Measurements from ENCODE around the gene MUC6.
A peak's percentile ranks its signal among the peaks of the same experiment; 100 is the strongest.

The MUC6 gene

DNA sequence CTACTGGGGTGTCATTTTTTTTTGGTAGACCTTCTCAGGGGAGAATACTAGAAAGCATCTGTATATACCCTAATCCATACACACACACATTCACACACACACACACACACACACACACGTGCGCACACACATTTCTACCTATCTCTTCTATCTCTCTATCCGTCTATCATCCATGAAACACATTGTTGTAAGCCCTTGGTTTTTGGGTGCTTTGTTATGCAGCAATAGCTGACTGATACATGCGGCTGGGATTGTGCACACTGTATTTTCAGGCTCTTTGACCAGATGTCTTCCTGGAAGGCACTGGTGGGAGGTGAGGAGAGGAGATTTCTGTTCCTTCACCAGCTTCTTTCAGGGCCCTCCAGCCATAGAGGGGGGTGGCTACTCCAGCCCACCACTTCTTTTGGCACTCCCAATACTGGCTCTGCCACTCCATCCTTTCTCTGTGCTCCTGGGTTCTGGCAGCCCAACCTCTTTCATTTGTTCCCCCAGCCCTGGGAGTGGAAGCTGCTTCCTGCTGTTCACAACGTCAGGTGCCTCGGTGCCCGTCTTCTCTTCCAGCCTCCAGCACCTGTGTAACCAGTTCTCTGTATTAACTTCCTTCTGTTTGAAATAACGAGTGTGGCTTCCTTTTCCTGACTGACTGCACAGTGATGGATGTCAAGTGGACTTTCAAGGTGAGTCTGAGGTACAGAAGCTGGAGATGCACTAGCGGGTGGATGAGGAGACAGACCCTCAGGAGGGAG is 25.7 kb upstream of the MUC6 start:
- in situ Hi-C loops (cut with HindIII; ENCODE audit: low sequenced_read_pairs): no loop called here
- TF ChIP-seq, protein P1, sequence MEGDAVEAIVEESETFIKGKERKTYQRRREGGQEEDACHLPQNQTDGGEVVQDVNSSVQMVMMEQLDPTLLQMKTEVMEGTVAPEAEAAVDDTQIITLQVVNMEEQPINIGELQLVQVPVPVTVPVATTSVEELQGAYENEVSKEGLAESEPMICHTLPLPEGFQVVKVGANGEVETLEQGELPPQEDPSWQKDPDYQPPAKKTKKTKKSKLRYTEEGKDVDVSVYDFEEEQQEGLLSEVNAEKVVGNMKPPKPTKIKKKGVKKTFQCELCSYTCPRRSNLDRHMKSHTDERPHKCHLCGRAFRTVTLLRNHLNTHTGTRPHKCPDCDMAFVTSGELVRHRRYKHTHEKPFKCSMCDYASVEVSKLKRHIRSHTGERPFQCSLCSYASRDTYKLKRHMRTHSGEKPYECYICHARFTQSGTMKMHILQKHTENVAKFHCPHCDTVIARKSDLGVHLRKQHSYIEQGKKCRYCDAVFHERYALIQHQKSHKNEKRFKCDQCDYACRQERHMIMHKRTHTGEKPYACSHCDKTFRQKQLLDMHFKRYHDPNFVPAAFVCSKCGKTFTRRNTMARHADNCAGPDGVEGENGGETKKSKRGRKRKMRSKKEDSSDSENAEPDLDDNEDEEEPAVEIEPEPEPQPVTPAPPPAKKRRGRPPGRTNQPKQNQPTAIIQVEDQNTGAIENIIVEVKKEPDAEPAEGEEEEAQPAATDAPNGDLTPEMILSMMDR (IDR thresholded peaks at IDR 0.05; ENCODE audit: low read depth, low read length): no peak

DNA sequence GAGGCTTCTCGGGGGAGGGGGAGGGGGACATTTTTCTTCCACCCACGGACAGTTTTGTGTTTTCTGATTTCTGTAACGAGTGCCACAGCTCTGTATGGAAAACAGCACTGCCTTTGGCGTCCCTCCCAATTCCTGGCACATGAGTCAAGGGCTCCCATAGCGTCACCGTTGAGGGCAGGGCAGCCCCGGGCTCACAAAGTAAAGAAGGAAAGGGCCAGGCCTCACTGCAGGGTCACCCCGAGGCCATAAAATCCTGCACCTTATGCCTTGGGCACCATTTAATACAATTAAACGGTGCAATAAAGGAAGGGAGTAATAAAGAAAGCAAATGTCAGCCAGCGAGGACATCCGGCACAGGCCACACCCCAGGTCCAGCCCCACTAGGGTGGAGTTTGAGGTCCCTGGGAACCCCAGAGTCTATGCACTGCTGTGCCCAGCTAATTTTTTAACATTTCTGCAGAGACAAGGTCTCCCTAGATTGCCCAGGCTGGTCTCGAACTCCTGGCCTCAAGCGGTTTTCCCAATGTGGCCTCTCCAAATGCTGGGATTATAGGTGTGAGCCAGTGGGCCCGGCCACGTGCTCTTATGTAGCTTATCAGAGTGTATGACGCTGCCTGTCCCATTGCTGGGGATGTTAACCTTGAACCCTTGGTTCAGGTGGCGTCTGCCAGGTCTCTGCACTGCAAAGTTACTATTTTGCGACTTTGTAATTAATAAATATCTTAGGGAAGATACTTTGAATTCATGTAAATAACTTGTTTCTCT is 24.5 kb upstream of the MUC6 start:
- peak; percentile 19 for DNase-seq (ENCODE audit: low read depth, low spot score)
- TF ChIP-seq, protein P1 (IDR thresholded peaks at IDR 0.05; ENCODE audit: low read depth, low read length): no peak
- in situ Hi-C loops (cut with HindIII; ENCODE audit: low sequenced_read_pairs): no loop called here
- no peak overlapping the region for H3K4me3 ChIP-seq (ENCODE audit: low read depth, low read length)

More for the DNA sequence above, 25.7 kb upstream of the MUC6 start:
- no peak for DNase-seq (ENCODE audit: low read depth, low spot score)
- no peak overlapping the region for H3K4me3 ChIP-seq (ENCODE audit: low read depth, low read length)

DNA sequence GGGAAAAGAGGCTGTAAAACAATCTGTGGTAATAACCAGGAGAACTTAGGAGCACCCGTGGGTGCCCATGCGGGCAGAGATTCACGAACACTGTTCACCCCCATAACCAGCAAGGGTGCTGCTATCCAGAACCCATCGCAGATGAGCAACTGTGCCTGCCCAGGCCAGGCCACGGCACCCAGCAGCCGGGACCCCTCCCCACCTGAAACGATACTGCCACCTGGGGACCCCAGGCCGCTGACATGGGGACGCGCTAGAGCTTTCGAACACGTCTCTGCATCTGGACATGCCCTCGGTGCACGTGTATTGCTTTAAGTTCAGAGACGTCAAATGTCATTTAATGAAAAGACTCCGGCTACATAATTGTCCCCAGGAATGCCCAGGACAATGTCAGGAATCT is 23.9 kb upstream of the MUC6 start:
- in situ Hi-C loops (cut with HindIII; ENCODE audit: low sequenced_read_pairs): no loop called here
- TF ChIP-seq, protein P1 (IDR thresholded peaks at IDR 0.05; ENCODE audit: low read depth, low read length): no peak
- no peak overlapping the region for H3K4me3 ChIP-seq (ENCODE audit: low read depth, low read length)
- no peak for DNase-seq (ENCODE audit: low read depth, low spot score)

DNA sequence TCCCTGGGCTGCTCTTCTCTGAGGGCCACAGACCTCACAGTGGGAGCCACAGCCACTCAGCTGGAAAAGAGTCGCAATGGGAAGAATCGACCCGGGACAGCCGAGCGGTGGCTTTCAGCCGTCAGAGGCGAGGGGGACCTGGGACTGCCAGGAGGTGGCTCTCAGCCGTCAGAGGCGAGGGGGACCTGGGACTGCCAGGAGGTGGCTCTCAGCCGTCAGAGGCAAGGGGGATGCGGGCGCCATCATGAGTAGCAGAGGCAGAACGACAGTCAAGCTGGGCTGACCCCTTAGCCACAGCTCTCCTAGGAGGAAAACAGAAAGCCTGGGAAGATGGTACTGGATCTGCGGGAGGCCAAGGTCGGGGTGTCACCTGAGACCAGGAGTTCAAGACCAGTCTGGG is 23.2 kb upstream of the MUC6 start:
- no peak for DNase-seq (ENCODE audit: low read depth, low spot score)
- TF ChIP-seq, protein P1 (IDR thresholded peaks at IDR 0.05; ENCODE audit: low read depth, low read length): no peak
- H3K4me3 ChIP-seq (ENCODE audit: low read depth, low read length): no peak overlapping the region
- in situ Hi-C loops (cut with HindIII; ENCODE audit: low sequenced_read_pairs): no loop called here

DNA sequence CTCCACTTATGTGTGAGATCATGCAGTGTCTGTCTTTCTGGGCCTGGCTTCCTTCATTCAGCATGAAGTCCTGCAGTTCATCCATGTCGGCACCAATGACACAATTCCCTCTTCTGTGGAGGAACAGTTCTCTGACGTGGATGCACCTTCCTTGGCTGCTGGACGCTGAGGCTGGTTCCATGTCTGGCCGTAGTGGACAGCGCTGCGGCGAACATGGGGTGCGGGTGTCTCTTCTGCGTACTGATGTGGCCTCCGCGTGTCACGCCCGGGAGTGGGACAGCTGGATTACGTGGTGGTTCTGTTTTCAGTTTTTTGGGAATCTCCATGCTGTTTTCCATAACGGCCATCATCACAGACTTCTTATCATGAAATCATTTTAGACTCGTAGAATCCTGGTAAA is 21.3 kb upstream of the MUC6 start:
- in situ Hi-C loops (cut with HindIII; ENCODE audit: low sequenced_read_pairs): no loop called here
- no peak overlapping the region for H3K4me3 ChIP-seq (ENCODE audit: low read depth, low read length)
- DNase-seq (ENCODE audit: low read depth, low spot score): no peak
- TF ChIP-seq, protein P1 (IDR thresholded peaks at IDR 0.05; ENCODE audit: low read depth, low read length): no peak

DNA sequence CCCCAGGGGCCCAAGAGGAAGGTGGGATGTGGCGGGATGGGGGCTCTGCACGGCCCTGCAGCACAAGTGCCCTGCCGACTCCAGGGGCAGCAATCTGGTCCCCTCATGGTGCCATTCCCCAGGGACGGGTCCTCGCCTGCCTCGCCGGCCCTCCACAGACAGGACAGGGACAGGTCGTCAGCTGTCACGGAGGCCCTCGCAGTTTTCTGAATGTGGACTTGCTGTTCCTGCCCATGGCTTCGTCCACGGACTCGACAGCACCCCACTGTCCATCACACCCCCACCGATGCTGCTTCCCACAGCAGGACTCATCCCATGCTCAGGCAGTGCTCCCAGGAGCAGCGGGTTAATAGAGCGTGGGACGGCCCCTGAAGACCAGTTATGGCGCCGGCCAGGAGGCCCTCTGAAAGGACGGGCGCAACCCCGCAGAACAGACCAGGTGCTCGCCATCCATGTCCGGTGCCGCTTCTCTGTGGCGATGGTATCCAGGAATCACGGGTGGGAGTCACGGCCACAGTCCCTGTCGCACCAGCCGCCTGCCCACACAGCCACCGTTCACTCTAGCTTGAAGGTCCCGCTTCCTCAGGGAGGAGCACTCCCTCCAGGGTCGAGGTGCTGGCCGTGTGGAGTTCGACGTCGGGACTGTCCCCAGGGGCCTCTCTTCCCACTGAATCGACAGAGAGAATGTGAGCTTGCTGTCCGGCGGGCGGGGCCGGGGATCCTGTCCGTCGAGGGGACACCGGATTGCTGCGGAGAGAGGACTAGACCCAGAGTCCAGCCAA is 19.7 kb upstream of the MUC6 start:
- no peak overlapping the region for H3K4me3 ChIP-seq (ENCODE audit: low read depth, low read length)
- in situ Hi-C loops (cut with HindIII; ENCODE audit: low sequenced_read_pairs): no loop called here
- TF ChIP-seq, protein P1 (IDR thresholded peaks at IDR 0.05; ENCODE audit: low read depth, low read length): no peak
- no peak for DNase-seq (ENCODE audit: low read depth, low spot score)
